ENCODE results near the gene DUOX1.

DUOX1 gene

DNA sequence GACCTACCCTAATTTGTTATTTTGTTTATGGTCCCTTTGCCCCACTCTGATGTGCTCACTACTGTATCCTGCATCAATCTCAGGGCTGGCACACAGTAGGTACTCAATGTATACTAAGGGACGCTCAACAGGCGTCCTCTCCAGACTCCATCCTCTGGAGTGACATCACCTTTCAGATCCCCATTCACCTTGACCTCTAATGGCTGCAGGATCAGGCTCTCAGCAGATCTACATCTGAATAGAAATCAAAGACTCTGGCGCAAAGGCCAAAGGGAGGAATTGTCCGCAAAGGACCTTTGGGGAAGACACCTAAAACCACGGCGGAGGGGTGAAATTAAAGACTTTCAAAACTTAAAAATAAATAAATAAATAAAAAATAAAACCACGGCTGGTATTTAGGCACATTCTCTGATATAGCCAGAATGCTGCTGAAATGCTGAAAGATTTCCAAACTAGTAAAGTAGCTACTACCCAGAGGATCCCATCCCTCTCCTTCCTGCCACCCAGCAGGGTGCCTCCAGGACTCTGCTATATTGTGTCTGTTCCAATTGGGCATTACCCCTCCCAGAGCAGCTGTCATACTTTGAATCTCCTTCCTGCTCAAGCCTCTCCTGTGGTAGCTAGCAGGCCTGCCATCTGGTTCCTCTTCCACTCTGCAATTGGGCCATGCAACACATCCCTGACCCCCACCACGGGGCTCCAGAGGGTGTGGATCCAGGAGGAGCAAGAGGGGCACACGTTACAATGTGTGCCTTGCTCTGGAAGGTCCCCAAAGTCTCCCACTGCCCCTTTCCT is 51.9 kb downstream of the DUOX1 start:
- TF ChIP-seq, protein P1, sequence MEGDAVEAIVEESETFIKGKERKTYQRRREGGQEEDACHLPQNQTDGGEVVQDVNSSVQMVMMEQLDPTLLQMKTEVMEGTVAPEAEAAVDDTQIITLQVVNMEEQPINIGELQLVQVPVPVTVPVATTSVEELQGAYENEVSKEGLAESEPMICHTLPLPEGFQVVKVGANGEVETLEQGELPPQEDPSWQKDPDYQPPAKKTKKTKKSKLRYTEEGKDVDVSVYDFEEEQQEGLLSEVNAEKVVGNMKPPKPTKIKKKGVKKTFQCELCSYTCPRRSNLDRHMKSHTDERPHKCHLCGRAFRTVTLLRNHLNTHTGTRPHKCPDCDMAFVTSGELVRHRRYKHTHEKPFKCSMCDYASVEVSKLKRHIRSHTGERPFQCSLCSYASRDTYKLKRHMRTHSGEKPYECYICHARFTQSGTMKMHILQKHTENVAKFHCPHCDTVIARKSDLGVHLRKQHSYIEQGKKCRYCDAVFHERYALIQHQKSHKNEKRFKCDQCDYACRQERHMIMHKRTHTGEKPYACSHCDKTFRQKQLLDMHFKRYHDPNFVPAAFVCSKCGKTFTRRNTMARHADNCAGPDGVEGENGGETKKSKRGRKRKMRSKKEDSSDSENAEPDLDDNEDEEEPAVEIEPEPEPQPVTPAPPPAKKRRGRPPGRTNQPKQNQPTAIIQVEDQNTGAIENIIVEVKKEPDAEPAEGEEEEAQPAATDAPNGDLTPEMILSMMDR (IDR thresholded peaks at IDR 0.05; ENCODE audit: low read depth, low read length), result no peak
- in situ Hi-C loops (cut with HindIII; ENCODE audit: low sequenced_read_pairs), result no loop called here
- H3K4me3 ChIP-seq (ENCODE audit: low read depth, low read length), result no peak overlapping the region
- DNase-seq (ENCODE audit: low read depth, low spot score), result no peak

DNA sequence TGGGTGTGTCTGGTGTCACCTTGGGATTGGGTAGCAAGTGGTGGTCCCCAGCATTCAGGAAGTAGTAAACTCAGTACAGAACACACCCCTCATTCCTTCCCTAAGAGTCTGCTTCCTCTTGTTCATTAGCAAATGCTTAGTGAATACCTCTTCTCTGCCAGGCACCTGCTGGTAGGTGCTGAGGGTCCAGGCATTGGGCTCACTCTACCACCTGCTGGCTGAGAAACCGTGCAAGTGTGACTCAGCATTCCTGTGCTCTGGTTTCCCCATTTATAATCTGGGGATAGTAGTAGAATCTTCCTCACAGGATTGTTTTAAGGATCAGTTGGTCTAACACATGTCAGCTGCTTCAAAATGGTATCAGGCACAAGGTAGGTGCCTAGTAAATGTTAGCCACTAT is 53.2 kb downstream of the DUOX1 start:
- H3K4me3 ChIP-seq (ENCODE audit: low read depth, low read length), result no peak overlapping the region
- TF ChIP-seq, protein P1 (IDR thresholded peaks at IDR 0.05; ENCODE audit: low read depth, low read length), result no peak
- DNase-seq (ENCODE audit: low read depth, low spot score), result no peak
- in situ Hi-C loops (cut with HindIII; ENCODE audit: low sequenced_read_pairs), result no loop called here

DNA sequence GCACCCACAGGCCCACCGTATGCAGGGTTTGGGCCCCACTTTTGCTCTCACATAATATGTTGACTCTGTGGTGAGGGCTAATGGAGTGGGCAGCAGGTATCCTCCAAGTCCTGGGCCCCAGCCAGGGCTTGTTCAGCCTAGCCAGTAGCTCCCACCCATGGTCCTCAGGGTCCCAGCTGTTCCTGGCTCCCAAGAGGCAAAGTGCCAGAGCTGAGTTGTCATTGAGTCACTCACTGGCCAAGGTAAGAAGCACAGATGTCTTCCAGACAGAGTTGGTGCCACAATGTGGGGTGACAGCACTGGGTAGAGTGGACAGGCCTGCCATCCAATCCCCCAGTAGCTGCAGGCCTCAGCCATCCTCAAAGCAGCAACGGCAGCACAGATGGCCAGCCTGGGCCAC is 53.7 kb downstream of the DUOX1 start:
- no peak for DNase-seq (ENCODE audit: low read depth, low spot score)
- TF ChIP-seq, protein P1 (IDR thresholded peaks at IDR 0.05; ENCODE audit: low read depth, low read length), result no peak
- in situ Hi-C loops (cut with HindIII; ENCODE audit: low sequenced_read_pairs), result no loop called here
- H3K4me3 ChIP-seq (ENCODE audit: low read depth, low read length), result no peak overlapping the region

DNA sequence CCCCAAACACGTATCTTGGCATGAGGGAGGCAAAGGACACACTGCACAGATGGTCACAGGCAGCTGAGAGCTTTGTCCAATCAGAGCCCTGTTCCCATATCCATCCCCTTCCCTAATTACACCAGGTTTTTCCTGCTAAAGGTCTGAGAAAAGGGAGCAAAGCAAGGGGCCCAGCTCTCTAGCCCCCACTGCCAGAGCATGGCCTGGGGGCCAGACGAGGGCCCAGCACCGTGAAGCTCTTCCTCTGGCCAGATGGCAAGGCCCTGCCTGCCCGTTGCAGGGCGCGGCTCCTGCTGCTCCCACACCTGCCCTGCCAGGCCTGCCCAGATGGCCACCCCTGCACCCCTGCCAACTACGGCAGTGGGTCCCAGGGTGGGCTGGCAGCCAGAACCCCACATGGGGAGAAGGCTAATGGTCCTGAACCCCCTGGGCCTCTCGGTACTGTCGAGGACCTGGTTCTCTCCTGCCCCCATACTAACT is 54.8 kb downstream of the DUOX1 start:
- TF ChIP-seq, protein P1 (IDR thresholded peaks at IDR 0.05; ENCODE audit: low read depth, low read length), result no peak
- in situ Hi-C loops (cut with HindIII; ENCODE audit: low sequenced_read_pairs), result no loop called here
- no peak overlapping the region for H3K4me3 ChIP-seq (ENCODE audit: low read depth, low read length)
- DNase-seq (ENCODE audit: low read depth, low spot score), result no peak

DNA sequence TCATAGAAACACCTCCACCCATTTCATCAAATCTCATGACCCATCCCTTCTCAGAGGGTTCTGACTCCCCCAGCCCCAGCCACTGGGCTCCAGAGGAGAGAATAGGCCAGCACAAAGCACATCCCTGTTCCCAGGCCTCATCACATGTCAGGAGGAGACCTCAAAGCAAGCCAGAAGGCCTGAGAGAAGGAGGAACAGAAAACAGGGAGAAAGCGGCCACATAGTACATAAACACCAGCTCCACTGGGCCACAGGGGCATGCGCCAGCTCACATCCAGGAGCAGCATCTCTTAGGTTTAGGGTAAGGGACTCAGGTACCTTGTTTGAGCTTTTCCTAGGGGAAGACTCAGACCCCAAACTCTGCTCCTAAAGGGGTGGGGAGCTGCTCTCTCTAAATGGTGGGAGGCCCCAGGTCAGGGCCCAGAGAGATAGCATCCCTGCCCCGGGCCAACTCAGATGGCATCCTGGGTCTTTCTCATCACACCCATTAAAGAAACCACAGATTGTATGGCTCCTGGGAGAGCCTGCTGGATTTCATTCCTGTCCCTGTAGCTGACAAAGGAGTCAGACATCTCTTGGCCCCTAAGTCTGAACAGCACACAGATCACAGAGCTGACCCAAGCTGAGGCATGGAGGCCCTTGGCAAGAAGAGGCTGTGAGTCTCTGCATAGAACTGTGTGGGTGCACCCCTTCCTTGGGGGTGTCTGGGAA is 55.4 kb downstream of the DUOX1 start:
- TF ChIP-seq, protein P1 (IDR thresholded peaks at IDR 0.05; ENCODE audit: low read depth, low read length), result no peak

DNA sequence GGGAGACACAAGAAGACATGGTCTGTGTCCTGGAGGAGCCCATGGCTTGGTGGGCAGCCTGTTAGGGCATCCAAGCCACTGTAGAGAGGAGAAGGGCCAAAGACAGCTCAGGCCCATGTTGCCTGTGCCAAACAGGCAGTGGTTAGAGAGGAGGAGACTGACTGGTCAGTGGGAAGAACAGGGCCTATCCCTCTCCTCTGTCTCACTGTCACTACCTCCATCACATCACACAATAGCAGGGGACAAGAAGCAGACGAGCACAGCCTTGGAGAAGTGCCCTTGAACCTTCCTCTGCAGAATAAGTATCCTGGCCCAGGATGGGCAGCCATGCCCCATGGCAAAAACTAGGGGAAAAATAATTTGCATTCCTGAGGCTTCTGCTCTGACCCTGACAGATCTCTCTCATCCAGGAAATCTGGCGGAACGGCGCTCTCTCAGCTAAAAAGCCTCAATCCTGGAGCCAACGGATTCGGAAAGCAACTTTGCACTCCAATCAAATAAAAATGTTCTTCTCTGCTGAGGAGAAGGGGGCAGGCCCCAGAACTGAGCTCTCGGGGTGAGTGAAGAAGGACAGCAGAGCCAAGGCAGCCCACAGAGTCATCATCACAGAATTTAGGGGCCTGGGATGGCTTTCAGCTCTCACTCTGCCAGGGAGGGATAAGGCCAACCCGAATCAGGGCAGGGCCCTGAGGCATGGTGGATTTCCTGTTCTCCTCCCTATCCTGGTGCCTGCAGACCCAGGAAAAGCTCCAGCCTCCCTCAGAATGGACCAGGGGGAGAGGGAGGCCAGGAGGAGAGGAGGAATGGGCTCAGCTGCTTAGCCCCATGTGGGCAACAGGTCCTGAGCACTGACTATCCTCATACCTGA is 56.3 kb downstream of the DUOX1 start:
- TF ChIP-seq, protein P1 (IDR thresholded peaks at IDR 0.05; ENCODE audit: low read depth, low read length), result no peak
- H3K4me3 ChIP-seq (ENCODE audit: low read depth, low read length), result no peak overlapping the region
- in situ Hi-C loops (cut with HindIII; ENCODE audit: low sequenced_read_pairs), result no loop called here
- no peak for DNase-seq (ENCODE audit: low read depth, low spot score)

More for the DNA sequence above, 55.4 kb downstream of the DUOX1 start:
- no peak overlapping the region for H3K4me3 ChIP-seq (ENCODE audit: low read depth, low read length)
- in situ Hi-C loops (cut with HindIII; ENCODE audit: low sequenced_read_pairs), result no loop called here
- no peak for DNase-seq (ENCODE audit: low read depth, low spot score)

Data from astrocyte of the spinal cord (primary cell).